OCI-LY3 (cell line): Measurements from ENCODE around the gene NFYA.

Experiments used
- CTCF ChIP-seq: fragments of 200-600, 300-600 bp; sonication (generic); IDR thresholded peaks from 2 replicates; pipeline ENCODE4 v1.5.1; 2014; ENCODE audit warnings: antibody characterized with exemption, low read length, low read depth
- EZH2phosphoT487 ChIP-seq: fragments of 200-600 bp; shearing (Covaris generic); IDR thresholded peaks from 2 replicates; pipeline ENCODE4 v1.6.1; 2018; ENCODE audit warnings: antibody characterized with exemption, mixed run types, low read depth

GRCh38 chr6:41032830-41033229 lies 39.9 kb upstream of the NFYA start:
- TF ChIP-seq CTCF = no peak
- TF ChIP-seq EZH2phosphoT487 = no peak
